Activated naive CD8-positive, alpha-beta T cell treated with anti-CD3 and anti-CD28 coated beads, Interleukin-2, amount 50 U/mL, for 24 hours (primary cell): ENCODE results near the gene QDPR.
A peak's percentile ranks its signal among the peaks of the same experiment; 100 is the strongest.

Experiments used
- ATAC-seq: fragments of 150-1000 bp; cut with Tn5 transposase; one replicate; pipeline ENCODE4 v1.10.0; 2021
- DNase-seq: peaks from one replicate; pipeline ENCODE4 v3.0.0; 2021
- H3K27ac Mint-ChIP-seq: one replicate; pipeline ENCODE4 v1.8.0; 2021; ENCODE audit warnings: mild to moderate bottlenecking, mixed read lengths
- H3K27me3 Mint-ChIP-seq: one replicate; pipeline ENCODE4 v1.8.0; 2021; ENCODE audit warnings: mixed read lengths
- H3K36me3 Mint-ChIP-seq: one replicate; pipeline ENCODE4 v1.8.0; 2021; ENCODE audit warnings: low read depth, mixed read lengths
- H3K4me1 Mint-ChIP-seq: one replicate; pipeline ENCODE4 v1.8.0; 2021; ENCODE audit warnings: mixed read lengths
- H3K4me3 Mint-ChIP-seq: one replicate; pipeline ENCODE4 v1.8.0; 2021; ENCODE audit warnings: mild to moderate bottlenecking, moderate library complexity, mixed read lengths
- H3K9me3 Mint-ChIP-seq: one replicate; pipeline ENCODE4 v1.8.0; 2021; ENCODE audit warnings: mixed read lengths

The QDPR gene

GRCh38 chr4:17511950-17512795, at the start of gene QDPR:
QDPR (minus strand) TSS chr4:17512090; CDS start chr4:17512054, 36 bp downstream.
- H3K27ac Mint-ChIP-seq, result peak within 1 kb of the TSS; percentile 97
- peaks cover 25% of the 10 kb centered on the region for H3K36me3 Mint-ChIP-seq
- peak within 1 kb of the TSS; percentile 99 for H3K4me3 Mint-ChIP-seq
- H3K9me3 Mint-ChIP-seq, result no peaks in the 10 kb centered on the region
- DNase-seq (peak; percentile 86), ATAC-seq (peak; percentile 97)
- H3K27me3 Mint-ChIP-seq, result peaks cover 3% of the 10 kb centered on the region
- H3K4me1 Mint-ChIP-seq, result peaks cover 34% of the 10 kb centered on the region

- Mint-ChIP-seq H3K36me3 (no peaks in the 10 kb centered on the region), H3K4me1 (no peaks in the 10 kb centered on the region), H3K9me3 (no peaks in the 10 kb centered on the region), H3K4me3 (no peak overlapping the region), H3K27me3 (peaks cover 2% of the 10 kb centered on the region), H3K27ac (no peak overlapping the region)
- no peak for DNase-seq
- ATAC-seq, result no peak
These were observed 49.5 kb upstream of the QDPR start for GRCh38 chr4:17561195-17561909.

- ATAC-seq (no peak), DNase-seq (no peak)
- no peaks in the 10 kb centered on the region for H3K36me3 Mint-ChIP-seq
- no peaks in the 10 kb centered on the region for H3K9me3 Mint-ChIP-seq
- H3K27me3 Mint-ChIP-seq, result peaks cover 2% of the 10 kb centered on the region
- H3K4me1 Mint-ChIP-seq, result no peaks in the 10 kb centered on the region
- H3K27ac Mint-ChIP-seq, result no peak overlapping the region
- H3K4me3 Mint-ChIP-seq, result no peak overlapping the region
These were observed 48.3 kb upstream of the QDPR start for GRCh38 chr4:17560065-17560673.

GRCh38 chr4:17559709-17560048, 47.8 kb upstream of the QDPR start:
- no peak overlapping the region for H3K27ac Mint-ChIP-seq
- peaks cover 5% of the 10 kb centered on the region for H3K27me3 Mint-ChIP-seq
- no peaks in the 10 kb centered on the region for H3K9me3 Mint-ChIP-seq
- no peak for DNase-seq
- no peak overlapping the region for H3K4me3 Mint-ChIP-seq
- ATAC-seq, result no peak
- no peaks in the 10 kb centered on the region for H3K36me3 Mint-ChIP-seq
- no peaks in the 10 kb centered on the region for H3K4me1 Mint-ChIP-seq

- Mint-ChIP-seq H3K4me1 (no peaks in the 10 kb centered on the region), H3K27me3 (peaks cover 5% of the 10 kb centered on the region), H3K36me3 (no peaks in the 10 kb centered on the region), H3K9me3 (no peaks in the 10 kb centered on the region), H3K4me3 (no peak overlapping the region), H3K27ac (no peak overlapping the region)
- no peak for DNase-seq
- no peak for ATAC-seq
These were observed 47.2 kb upstream of the QDPR start for GRCh38 chr4:17558941-17559708.

- no peaks in the 10 kb centered on the region for H3K9me3 Mint-ChIP-seq
- no peak overlapping the region for H3K4me3 Mint-ChIP-seq
- ATAC-seq (no peak), DNase-seq (no peak)
- no peaks in the 10 kb centered on the region for H3K4me1 Mint-ChIP-seq
- H3K27me3 Mint-ChIP-seq, result peaks cover 5% of the 10 kb centered on the region
- H3K36me3 Mint-ChIP-seq, result no peaks in the 10 kb centered on the region
- H3K27ac Mint-ChIP-seq, result no peak overlapping the region
These were observed 46.0 kb upstream of the QDPR start for GRCh38 chr4:17557880-17558279.

GRCh38 chr4:17556498-17556897, 44.6 kb upstream of the QDPR start:
- Mint-ChIP-seq H3K27ac (no peak overlapping the region), H3K27me3 (peaks cover 6% of the 10 kb centered on the region), H3K4me3 (no peak overlapping the region), H3K36me3 (no peaks in the 10 kb centered on the region), H3K9me3 (no peaks in the 10 kb centered on the region), H3K4me1 (no peaks in the 10 kb centered on the region)
- ATAC-seq (no peak), DNase-seq (no peak)

- no peak overlapping the region for H3K4me3 Mint-ChIP-seq
- H3K9me3 Mint-ChIP-seq, result no peaks in the 10 kb centered on the region
- no peak for ATAC-seq
- no peak for DNase-seq
- no peaks in the 10 kb centered on the region for H3K36me3 Mint-ChIP-seq
- no peak overlapping the region for H3K27ac Mint-ChIP-seq
- peaks cover 7% of the 10 kb centered on the region for H3K27me3 Mint-ChIP-seq
- H3K4me1 Mint-ChIP-seq, result no peaks in the 10 kb centered on the region
These were observed 42.7 kb upstream of the QDPR start for GRCh38 chr4:17554568-17554967.

GRCh38 chr4:17552427-17552826, 40.5 kb upstream of the QDPR start:
- ATAC-seq, result no peak
- Mint-ChIP-seq H3K4me1 (peaks cover 6% of the 10 kb centered on the region), H3K27ac (no peak overlapping the region), H3K36me3 (no peaks in the 10 kb centered on the region), H3K4me3 (no peak overlapping the region), H3K9me3 (no peaks in the 10 kb centered on the region), H3K27me3 (peaks cover 7% of the 10 kb centered on the region)
- DNase-seq, result no peak

GRCh38 chr4:17550549-17550948, 38.7 kb upstream of the QDPR start:
- Mint-ChIP-seq H3K27ac (no peak overlapping the region), H3K4me3 (no peak overlapping the region), H3K9me3 (no peaks in the 10 kb centered on the region), H3K36me3 (no peaks in the 10 kb centered on the region), H3K4me1 (peaks cover 6% of the 10 kb centered on the region), H3K27me3 (peaks cover 7% of the 10 kb centered on the region)
- ATAC-seq, result no peak
- DNase-seq, result no peak

- no peak for ATAC-seq
- Mint-ChIP-seq H3K4me3 (no peak overlapping the region), H3K27ac (no peak overlapping the region), H3K27me3 (peaks cover 9% of the 10 kb centered on the region), H3K36me3 (no peaks in the 10 kb centered on the region), H3K4me1 (peaks cover 6% of the 10 kb centered on the region), H3K9me3 (no peaks in the 10 kb centered on the region)
- no peak for DNase-seq
These were observed 34.8 kb upstream of the QDPR start for GRCh38 chr4:17546678-17547077.

- H3K4me3 Mint-ChIP-seq, result no peak overlapping the region
- H3K9me3 Mint-ChIP-seq, result no peaks in the 10 kb centered on the region
- peaks cover 9% of the 10 kb centered on the region for H3K27me3 Mint-ChIP-seq
- H3K27ac Mint-ChIP-seq, result no peak overlapping the region
- DNase-seq, result no peak
- no peaks in the 10 kb centered on the region for H3K36me3 Mint-ChIP-seq
- peaks cover 6% of the 10 kb centered on the region for H3K4me1 Mint-ChIP-seq
- no peak for ATAC-seq
These were observed 34.3 kb upstream of the QDPR start for GRCh38 chr4:17546222-17546621.

- H3K4me1 Mint-ChIP-seq, result peaks cover 6% of the 10 kb centered on the region
- H3K4me3 Mint-ChIP-seq, result no peak overlapping the region
- H3K27me3 Mint-ChIP-seq, result peaks cover 9% of the 10 kb centered on the region
- no peak overlapping the region for H3K27ac Mint-ChIP-seq
- ATAC-seq (no peak), DNase-seq (no peak)
- H3K36me3 Mint-ChIP-seq, result no peaks in the 10 kb centered on the region
- H3K9me3 Mint-ChIP-seq, result no peaks in the 10 kb centered on the region
These were observed 33.7 kb upstream of the QDPR start for GRCh38 chr4:17545374-17546140.

GRCh38 chr4:17544831-17545234, 32.9 kb upstream of the QDPR start:
- Mint-ChIP-seq H3K4me1 (peaks cover 6% of the 10 kb centered on the region), H3K27me3 (peaks cover 6% of the 10 kb centered on the region), H3K4me3 (no peak overlapping the region), H3K9me3 (no peaks in the 10 kb centered on the region), H3K36me3 (no peaks in the 10 kb centered on the region), H3K27ac (no peak overlapping the region)
- no peak for ATAC-seq
- DNase-seq, result no peak
